Posterior cingulate gyrus (tissue), 11 donors: ENCODE data around the gene KLK14.

Source experiments
- DNase-seq, 10 donors: peaks; one replicate each; pipeline versions ENCODE4 v3.0.0 to v3.0.0-alpha.2; 2020 to 2021; ENCODE audit warnings: mixed read lengths in 3 of 10
- intact Hi-C: fragments of 100-400 bp; cut with DNase I; formaldehyde crosslinking; loops from one replicate; pipeline ENCODE4 v1.15.1; 2023

KLK14 gene

DNA sequence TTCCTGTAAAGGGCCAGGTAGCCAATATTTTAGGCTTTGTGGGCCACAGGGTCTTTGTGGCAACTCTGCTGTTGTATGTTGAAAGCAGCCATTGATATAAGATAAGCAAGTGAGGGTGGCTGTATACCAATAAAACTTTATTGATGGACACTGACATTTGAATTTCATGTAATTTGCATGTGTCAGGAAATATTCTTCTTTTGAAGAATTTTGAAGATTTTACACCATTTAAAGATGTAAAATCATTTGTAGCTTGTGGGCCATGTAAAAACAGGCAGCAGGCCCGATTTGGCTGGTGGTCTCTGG lies 27.9 kb upstream of the KLK14 start:
- intact Hi-C loops: no loop called here
- DNase-seq: peak in 2 of 10 donors; percentile 15 to 18

DNA sequence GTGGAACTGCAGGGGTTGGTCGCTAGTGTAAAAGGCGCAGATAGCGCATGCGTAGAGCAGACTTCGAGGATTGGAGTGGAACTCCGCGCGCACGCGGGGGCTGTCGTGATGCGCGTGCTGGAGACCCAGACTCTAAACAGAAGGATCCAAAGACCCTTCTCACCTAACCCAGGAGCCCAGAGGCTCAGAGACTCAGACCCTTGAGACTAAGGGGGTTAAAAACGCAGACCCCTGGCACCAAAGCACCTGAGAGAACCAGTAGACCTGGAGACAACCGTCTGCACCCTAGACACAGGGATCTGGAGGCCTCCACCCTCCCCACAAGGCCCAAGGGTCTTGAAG lies 26.1 kb upstream of the KLK14 start:
- no peak for DNase-seq
- intact Hi-C loops: loop anchor here (2.0 to 5.0 kb wide), 2 partner anchors 306 to 486 kb away; no protein-coding TSS in a partner anchor

GRCh38 chr19:51108066-51108804 lies 25.5 kb upstream of the KLK14 start, which contains the start of gene CTU1:
CTU1 (minus strand) TSS chr19:51108409; CDS start chr19:51104569, 3,840 bp downstream.
- peak; percentile 97 to 100 (median 99) for DNase-seq
- intact Hi-C loops: loop anchor here (2.0 to 5.0 kb wide), 2 partner anchors 306 to 487 kb away; no protein-coding TSS in a partner anchor

DNA sequence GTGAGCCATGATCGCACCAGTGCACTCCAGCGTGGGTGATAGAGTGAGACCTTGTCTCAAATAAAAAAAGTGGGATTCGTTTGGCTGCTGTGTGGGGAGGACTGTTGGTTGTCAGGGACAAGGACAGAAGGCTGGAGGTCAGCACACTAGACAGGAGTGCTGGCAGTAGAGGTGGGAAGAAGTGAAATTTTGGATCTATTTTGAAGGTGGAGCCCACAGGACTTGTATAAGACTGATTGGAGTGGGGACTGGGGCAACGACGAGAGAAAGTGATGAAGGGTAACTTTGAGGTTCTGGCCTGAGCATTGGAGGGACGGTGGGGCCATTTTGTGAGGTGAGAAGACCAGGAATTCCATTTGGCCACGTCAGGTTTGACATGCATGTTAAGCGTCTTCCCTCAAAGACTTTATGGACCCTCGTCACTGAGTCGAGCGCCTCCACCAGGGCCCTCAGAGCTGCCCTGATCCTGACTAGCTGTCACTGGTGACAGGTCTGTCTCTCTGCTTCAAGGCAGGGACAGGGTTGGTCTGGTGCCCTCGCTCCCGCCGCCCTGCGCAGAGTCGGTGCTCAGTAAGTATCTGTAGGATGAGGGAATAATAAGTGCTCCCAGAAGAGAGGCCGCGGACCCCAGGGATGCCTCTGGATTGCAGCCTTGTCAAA lies 24.8 kb upstream of the KLK14 start:
- DNase-seq: peak in 5 of 10 donors; percentile 17 to 86 (median 20)
- intact Hi-C loops: loop anchor here (2.0 to 5.0 kb wide), 2 partner anchors 305 to 487 kb away; no protein-coding TSS in a partner anchor

- intact Hi-C loops: no loop called here
- no peak for DNase-seq
Measured at GRCh38 chr19:51103926-51104341, 21.2 kb upstream of the KLK14 start.

GRCh38 chr19:51102991-51103390 lies 20.3 kb upstream of the KLK14 start:
- no peak for DNase-seq
- intact Hi-C loops: no loop called here

GRCh38 chr19:51101171-51101865 lies 18.6 kb upstream of the KLK14 start:
- intact Hi-C loops: no loop called here
- no peak for DNase-seq

- intact Hi-C loops: no loop called here
- no peak for DNase-seq
Measured at GRCh38 chr19:51100601-51101000, 17.9 kb upstream of the KLK14 start.

DNA sequence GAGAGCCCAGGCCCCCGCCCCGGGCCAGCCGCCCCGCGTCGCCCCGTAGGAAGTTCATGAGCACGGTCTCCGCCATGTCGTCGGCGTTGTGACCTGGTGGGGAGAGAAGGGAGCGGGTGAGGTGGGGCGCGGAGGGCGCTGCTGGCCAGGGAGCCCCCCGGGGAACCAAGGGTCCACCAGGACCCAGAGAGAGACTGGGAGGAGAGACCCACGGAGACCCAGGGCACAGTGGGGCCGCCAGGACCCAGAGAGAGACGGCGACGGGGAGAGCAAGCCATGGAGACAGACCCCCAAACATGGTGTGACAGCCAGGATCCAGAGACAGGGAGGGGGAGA lies 16.3 kb upstream of the KLK14 start:
- peak in 1 of 10 donors; percentile 66 for DNase-seq
- intact Hi-C loops: loop anchor here (5.0 kb wide), 1 partner anchor 177 kb away; no protein-coding TSS in a partner anchor

- DNase-seq: peak in 1 of 10 donors; percentile 88
- intact Hi-C loops: loop anchor here (5.0 kb wide), 1 partner anchor 176 kb away; no protein-coding TSS in a partner anchor
Measured at GRCh38 chr19:51098365-51099046, 15.8 kb upstream of the KLK14 start.

DNA sequence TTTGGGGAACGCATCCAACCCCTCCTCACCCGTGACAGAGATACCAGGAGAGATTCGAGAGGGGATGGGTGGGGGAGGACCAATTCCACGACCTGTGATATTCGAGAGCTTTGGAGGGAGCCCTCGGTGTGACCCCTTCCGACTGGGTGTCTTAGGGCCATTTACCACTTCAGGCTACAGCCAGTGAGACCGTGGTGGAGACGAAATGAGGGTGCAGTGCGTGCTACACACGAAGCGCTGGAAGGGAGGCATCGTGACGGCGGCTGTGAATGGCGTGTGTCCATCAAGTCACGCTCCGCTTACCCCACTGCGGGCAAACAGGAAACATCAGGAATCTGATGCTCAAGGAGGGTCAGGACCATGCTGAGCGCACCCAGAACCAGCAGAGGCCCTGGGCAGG lies 15.1 kb upstream of the KLK14 start:
- intact Hi-C loops: loop anchor here (5.0 kb wide), 1 partner anchor 175 kb away; no protein-coding TSS in a partner anchor
- DNase-seq: peak in 1 of 10 donors; percentile 68

GRCh38 chr19:51097166-51097738 lies 14.6 kb upstream of the KLK14 start:
- peak; percentile 35 to 94 (median 72) for DNase-seq
- intact Hi-C loops: loop anchor here (5.0 kb wide), 1 partner anchor 175 kb away; no protein-coding TSS in a partner anchor

- DNase-seq: peak in 1 of 10 donors; percentile 47
- intact Hi-C loops: loop anchor here (5.0 kb wide), 1 partner anchor 174 kb away; no protein-coding TSS in a partner anchor
Measured at GRCh38 chr19:51096473-51097165, 13.9 kb upstream of the KLK14 start.

- intact Hi-C loops: loop anchor here (1.0 to 5.0 kb wide), 2 partner anchors 73 to 172 kb away; no protein-coding TSS in a partner anchor
- DNase-seq: peak in 1 of 10 donors; percentile 76
Measured at GRCh38 chr19:51094696-51095279, 12.1 kb upstream of the KLK14 start.

GRCh38 chr19:51093510-51094345 lies 11.0 kb upstream of the KLK14 start:
- intact Hi-C loops: loop anchor here (1.0 kb wide), 1 partner anchor 72 kb away; no protein-coding TSS in a partner anchor
- DNase-seq: peak in 3 of 10 donors; percentile 39 to 73 (median 46)

GRCh38 chr19:51093101-51093500 lies 10.4 kb upstream of the KLK14 start:
- peak in 3 of 10 donors; percentile 20 to 82 (median 50) for DNase-seq
- intact Hi-C loops: no loop called here

- DNase-seq: peak in 2 of 10 donors; percentile 16 to 25
- intact Hi-C loops: no loop called here
Measured at GRCh38 chr19:51091895-51092873, 9.5 kb upstream of the KLK14 start.
